ENCODE measurements around the gene KCNG2. TPM values are rescaled to one million over a fixed set of nuclear protein-coding genes. Genes with fewer than 3 reads are reported as not detected.

KCNG2 gene
- total and polyA plus RNA-seq, 2 experiments from 2014 or later = 0.13 to 0.52 TPM

- no peak overlapping the region for H3K27ac Mint-ChIP-seq
- H3K9me3 Mint-ChIP-seq = peaks cover 22% of the 10 kb centered on the region
- H3K9me2 ChIP-seq (ENCODE audit: insufficient read depth) = no peaks in the 10 kb centered on the region
- no peak for ATAC-seq
- no peak overlapping the region for H3K4me3 ChIP-seq
- H3K27ac ChIP-seq (ENCODE audit: low read depth) = no peak overlapping the region
- H3K79me2 ChIP-seq (replicated peaks; ENCODE audit: insufficient read depth) = no peaks in the 10 kb centered on the region
- H3K36me3 ChIP-seq (ENCODE audit: insufficient read depth) = no peaks in the 10 kb centered on the region
- H2AFZ ChIP-seq = no peak overlapping the region
- H3F3A ChIP-seq (replicated peaks; ENCODE audit: low read depth) = no peaks in the 10 kb centered on the region
- peaks cover 11% of the 10 kb centered on the region for H3K27me3 Mint-ChIP-seq (ENCODE audit: insufficient read depth, low read depth, poor library complexity)
- DNase-seq (ENCODE audit: low spot score) = no peak
- H3K27me3 ChIP-seq (ENCODE audit: insufficient read depth) = no peaks in the 10 kb centered on the region
- no peaks in the 10 kb centered on the region for H4K20me1 ChIP-seq (replicated peaks; ENCODE audit: insufficient read depth)
- H3K4me1 ChIP-seq (ENCODE audit: insufficient read depth) = no peaks in the 10 kb centered on the region
- peaks cover 7% of the 10 kb centered on the region for H3K36me3 Mint-ChIP-seq (ENCODE audit: low read depth)
- H3K4me2 ChIP-seq = no peak overlapping the region
- H3K4me1 Mint-ChIP-seq = no peaks in the 10 kb centered on the region; the same call in 2 of the 3 replicates
- no peak overlapping the region for H3K4me3 Mint-ChIP-seq
- TF ChIP-seq JUNB (IDR thresholded peaks at IDR 0.05; ENCODE audit: unreplicated experiment) (no peak), REST (IDR thresholded peaks at IDR 0.05; ENCODE audit: unreplicated experiment) (no peak), ZNF114 (CRISPR knock-in tag; IDR thresholded peaks at IDR 0.05) (no peak), EZH2phosphoT487 (IDR thresholded peaks at IDR 0.05; ENCODE audit: unreplicated experiment) (no peak), ZNF331 (CRISPR knock-in tag; IDR thresholded peaks at IDR 0.05; ENCODE audit: low read depth) (no peak), STAT1 (IDR thresholded peaks at IDR 0.05; ENCODE audit: unreplicated experiment) (no peak), NANOG (IDR thresholded peaks at IDR 0.05; ENCODE audit: borderline replicate concordance) (no peak), CREB1 (CRISPR knock-in tag; IDR thresholded peaks at IDR 0.05; ENCODE audit: low read depth) (no peak)
- TF ChIP-seq, protein P1, sequence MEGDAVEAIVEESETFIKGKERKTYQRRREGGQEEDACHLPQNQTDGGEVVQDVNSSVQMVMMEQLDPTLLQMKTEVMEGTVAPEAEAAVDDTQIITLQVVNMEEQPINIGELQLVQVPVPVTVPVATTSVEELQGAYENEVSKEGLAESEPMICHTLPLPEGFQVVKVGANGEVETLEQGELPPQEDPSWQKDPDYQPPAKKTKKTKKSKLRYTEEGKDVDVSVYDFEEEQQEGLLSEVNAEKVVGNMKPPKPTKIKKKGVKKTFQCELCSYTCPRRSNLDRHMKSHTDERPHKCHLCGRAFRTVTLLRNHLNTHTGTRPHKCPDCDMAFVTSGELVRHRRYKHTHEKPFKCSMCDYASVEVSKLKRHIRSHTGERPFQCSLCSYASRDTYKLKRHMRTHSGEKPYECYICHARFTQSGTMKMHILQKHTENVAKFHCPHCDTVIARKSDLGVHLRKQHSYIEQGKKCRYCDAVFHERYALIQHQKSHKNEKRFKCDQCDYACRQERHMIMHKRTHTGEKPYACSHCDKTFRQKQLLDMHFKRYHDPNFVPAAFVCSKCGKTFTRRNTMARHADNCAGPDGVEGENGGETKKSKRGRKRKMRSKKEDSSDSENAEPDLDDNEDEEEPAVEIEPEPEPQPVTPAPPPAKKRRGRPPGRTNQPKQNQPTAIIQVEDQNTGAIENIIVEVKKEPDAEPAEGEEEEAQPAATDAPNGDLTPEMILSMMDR (conservative IDR thresholded peaks at IDR 0.05; ENCODE audit: low read depth in 2 of 2) = no peak
- TF ChIP-seq, protein P2, sequence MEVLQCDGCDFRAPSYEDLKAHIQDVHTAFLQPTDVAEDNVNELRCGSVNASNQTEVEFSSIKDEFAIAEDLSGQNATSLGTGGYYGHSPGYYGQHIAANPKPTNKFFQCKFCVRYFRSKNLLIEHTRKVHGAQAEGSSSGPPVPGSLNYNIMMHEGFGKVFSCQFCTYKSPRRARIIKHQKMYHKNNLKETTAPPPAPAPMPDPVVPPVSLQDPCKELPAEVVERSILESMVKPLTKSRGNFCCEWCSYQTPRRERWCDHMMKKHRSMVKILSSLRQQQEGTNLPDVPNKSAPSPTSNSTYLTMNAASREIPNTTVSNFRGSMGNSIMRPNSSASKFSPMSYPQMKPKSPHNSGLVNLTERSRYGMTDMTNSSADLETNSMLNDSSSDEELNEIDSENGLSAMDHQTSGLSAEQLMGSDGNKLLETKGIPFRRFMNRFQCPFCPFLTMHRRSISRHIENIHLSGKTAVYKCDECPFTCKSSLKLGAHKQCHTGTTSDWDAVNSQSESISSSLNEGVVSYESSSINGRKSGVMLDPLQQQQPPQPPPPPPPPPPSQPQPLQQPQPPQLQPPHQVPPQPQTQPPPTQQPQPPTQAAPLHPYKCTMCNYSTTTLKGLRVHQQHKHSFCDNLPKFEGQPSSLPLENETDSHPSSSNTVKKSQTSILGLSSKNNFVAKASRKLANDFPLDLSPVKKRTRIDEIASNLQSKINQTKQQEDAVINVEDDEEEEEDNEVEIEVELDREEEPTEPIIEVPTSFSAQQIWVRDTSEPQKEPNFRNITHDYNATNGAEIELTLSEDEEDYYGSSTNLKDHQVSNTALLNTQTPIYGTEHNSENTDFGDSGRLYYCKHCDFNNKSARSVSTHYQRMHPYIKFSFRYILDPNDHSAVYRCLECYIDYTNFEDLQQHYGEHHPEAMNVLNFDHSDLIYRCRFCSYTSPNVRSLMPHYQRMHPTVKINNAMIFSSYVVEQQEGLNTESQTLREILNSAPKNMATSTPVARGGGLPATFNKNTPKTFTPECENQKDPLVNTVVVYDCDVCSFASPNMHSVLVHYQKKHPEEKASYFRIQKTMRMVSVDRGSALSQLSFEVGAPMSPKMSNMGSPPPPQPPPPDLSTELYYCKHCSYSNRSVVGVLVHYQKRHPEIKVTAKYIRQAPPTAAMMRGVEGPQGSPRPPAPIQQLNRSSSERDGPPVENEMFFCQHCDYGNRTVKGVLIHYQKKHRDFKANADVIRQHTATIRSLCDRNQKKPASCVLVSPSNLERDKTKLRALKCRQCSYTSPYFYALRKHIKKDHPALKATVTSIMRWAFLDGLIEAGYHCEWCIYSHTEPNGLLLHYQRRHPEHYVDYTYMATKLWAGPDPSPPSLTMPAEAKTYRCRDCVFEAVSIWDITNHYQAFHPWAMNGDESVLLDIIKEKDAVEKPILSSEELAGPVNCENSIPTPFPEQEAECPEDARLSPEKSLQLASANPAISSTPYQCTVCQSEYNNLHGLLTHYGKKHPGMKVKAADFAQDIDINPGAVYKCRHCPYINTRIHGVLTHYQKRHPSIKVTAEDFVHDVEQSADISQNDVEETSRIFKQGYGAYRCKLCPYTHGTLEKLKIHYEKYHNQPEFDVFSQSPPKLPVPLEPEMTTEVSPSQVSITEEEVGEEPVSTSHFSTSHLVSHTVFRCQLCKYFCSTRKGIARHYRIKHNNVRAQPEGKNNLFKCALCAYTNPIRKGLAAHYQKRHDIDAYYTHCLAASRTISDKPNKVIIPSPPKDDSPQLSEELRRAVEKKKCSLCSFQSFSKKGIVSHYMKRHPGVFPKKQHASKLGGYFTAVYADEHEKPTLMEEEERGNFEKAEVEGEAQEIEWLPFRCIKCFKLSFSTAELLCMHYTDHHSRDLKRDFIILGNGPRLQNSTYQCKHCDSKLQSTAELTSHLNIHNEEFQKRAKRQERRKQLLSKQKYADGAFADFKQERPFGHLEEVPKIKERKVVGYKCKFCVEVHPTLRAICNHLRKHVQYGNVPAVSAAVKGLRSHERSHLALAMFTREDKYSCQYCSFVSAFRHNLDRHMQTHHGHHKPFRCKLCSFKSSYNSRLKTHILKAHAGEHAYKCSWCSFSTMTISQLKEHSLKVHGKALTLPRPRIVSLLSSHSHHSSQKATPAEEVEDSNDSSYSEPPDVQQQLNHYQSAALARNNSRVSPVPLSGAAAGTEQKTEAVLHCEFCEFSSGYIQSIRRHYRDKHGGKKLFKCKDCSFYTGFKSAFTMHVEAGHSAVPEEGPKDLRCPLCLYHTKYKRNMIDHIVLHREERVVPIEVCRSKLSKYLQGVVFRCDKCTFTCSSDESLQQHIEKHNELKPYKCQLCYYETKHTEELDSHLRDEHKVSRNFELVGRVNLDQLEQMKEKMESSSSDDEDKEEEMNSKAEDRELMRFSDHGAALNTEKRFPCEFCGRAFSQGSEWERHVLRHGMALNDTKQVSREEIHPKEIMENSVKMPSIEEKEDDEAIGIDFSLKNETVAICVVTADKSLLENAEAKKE (CRISPR knock-in tag; IDR thresholded peaks at IDR 0.05) = no peak
Observed at GRCh38 chr18:79771446-79772107, 26.2 kb upstream of the KCNG2 start.

Measured in GM23338 (cell line).